GM19238 (cell line): ENCODE measurements around the gene PRSS53.
A peak's percentile ranks its signal among the peaks of the same experiment; 100 is the strongest.

Experiments
- DNase-seq: peaks from one replicate; pipeline ENCODE4 v3.0.0; 2011; ENCODE audit warnings: low spot score; ENCODE audit not compliant: insufficient read length

PRSS53 gene

DNA sequence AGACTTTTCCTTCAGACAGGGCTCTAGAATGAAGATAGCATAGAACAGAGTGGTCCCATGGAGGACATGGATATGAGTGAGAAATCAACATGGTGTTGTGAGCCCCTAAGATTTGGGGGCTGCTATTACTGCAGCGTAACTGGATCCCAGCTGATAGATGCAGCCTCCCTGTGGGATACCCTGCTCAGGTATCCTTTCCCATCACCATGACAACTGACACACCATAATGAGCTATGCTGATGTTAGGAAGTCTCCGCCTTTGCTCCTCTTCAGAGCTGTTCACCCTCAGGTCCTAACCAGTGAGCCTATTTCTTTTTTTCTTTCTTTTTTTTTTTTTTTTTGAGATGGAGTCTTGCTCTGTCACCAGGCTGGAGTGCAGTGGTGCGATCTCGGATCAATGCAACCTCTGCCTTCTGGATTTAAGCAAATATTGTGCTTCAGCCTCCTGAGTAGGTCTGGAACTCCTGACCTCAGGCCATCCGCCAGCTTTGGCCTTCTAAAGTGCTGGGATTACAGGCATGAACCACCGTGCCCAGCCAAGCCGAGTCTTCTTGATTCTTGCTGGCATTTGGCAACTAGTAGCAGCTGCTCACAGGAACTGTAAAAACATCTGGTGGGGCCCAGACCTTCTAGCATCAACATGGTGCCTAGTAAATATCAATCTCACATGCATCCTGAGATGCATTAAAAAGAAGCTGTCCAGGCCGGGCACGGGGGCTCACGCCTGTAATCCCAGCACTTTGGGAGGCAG lies 38.3 kb downstream of the PRSS53 start:
- DNase-seq = no peak

DNA sequence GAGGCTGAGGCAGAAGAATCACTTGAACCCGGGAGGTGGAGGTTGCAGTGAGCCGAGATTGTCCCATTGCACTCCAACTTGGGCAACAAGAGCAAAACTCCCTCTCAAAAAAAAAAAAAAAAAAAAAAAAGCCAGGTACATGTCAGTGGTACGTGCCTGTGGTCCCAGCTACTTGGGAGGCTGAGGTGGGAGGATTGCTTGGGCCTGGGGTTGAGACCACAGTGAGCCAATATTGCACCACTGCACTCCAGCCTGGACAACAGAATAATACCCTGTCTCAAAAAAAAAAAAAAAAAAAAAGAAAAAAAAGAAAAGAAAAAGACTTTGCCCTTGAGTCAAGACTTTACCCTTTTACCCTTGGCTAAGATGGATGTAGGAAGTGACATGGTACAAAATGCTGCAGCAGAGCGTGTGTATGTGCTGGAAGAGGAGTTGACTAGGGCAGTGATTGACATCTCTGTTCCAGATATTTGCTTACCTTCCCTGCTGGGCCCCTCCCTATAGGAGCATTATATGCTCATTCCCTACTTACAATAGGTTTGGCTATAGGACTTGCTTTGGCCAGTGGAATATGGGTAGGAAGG lies 44.8 kb downstream of the PRSS53 start:
- no peak for DNase-seq

- no peak for DNase-seq
These were observed 45.4 kb downstream of the PRSS53 start for GRCh38 chr16:31043352-31043751.

DNA sequence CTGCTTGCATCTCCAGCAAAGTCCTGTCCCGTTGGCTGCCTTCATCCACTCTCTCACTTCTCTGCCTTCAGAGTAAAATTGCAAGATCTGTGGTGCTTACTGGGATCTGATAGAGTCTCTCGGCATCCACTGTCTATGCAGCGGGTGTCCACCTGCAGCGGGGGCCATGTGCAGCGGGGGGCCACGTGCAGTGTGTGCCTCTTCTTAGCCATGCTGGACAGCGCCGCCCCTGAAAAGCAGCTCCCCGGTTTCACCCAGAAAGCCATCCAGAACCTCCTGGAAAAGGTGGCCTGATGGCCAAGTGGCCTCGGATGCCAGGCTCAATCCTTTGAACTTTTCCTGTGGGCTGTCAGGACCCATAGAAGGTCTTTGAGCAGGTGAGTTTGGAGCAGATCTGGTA lies 45.9 kb downstream of the PRSS53 start:
- DNase-seq = no peak

DNA sequence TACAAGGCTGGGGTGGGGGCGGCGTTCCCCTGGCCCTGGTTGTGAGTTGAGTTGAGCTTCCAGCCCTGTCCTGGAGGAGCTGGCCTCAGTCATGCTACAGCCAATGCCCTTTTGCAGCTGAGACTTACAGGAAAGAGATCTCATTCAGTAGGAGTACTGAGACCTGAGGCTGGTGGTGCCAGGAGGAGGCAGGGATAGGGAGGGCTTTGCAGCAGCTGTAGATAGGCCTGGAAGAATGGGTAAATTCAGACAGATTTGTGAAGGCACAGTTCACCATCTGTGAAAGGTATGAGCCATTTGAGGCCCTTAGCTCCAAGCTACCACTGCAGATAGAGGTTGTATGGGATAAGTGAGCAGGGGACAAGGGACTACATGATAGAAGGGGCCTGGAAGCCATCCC lies 49.8 kb downstream of the PRSS53 start:
- DNase-seq = no peak

GRCh38 chr16:31036691-31037090 lies 52.1 kb downstream of the PRSS53 start:
- no peak for DNase-seq

- DNase-seq = peak; percentile 95
These were observed 54.8 kb downstream of the PRSS53 start for GRCh38 chr16:31033709-31034492.
